ENCODE measurements around the gene CHMP1A.

DNA sequence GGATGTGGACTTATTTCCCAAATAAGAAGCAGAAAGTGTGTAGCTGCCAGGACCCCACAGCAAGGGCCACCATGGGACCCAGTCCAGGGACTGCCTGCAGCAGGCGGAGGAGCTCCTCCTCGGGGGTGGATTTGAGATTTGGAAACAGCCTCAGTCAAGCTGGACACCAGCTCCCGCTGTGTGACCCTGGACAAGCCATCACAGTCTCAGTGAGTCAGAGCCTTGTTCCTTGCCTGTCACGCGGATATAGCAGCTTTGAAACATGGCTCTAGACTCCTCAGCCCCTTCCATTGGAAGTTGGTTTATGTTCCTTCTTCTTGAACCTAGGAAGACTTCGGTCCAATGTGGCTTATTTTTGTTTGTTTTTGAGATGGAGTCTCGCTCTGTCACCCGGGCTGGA, 56.6 kb downstream of the CHMP1A start:
- TF ChIP-seq EZH2 (IDR thresholded peaks at IDR 0.05; ENCODE audit: insufficient read depth, poor library complexity, severe bottlenecking) (no peak), EZH2phosphoT487 (IDR thresholded peaks at IDR 0.05; ENCODE audit: insufficient read depth, low read depth) (no peak)
